ENCODE results near the gene REM2.
"Not testable (repeated sequence)": the region's sequence is repeated elsewhere in the genome, so short reads cannot be mapped to it uniquely, and the experiment has no call there.

REM2 gene

GRCh38 chr14:22898302-22899090 is 15.5 kb downstream of the REM2 start:
- Histone ChIP-seq H3K27ac (ENCODE audit: low read length) (no peak overlapping the region), H3K36me3 (ENCODE audit: control insufficient read depth, insufficient read depth, low read length) (peaks cover 15% of the 10 kb centered on the region), H3K27me3 (ENCODE audit: control insufficient read depth, insufficient read depth, low read length) (peaks cover 10% of the 10 kb centered on the region), H3K4me3 (ENCODE audit: low read length) (no peak overlapping the region), H3K9me3 (ENCODE audit: control insufficient read depth, insufficient read depth, low read length) (no peaks in the 10 kb centered on the region), H3K4me1 (ENCODE audit: control insufficient read depth, insufficient read depth, low read length) (no peaks in the 10 kb centered on the region)
- WGBS (ENCODE audit: insufficient coverage, insufficient read length): no CpG with 5 or more reads among the region's 8 CpGs
- no peak for DNase-seq (ENCODE audit: low read depth, low spot score)

DNA sequence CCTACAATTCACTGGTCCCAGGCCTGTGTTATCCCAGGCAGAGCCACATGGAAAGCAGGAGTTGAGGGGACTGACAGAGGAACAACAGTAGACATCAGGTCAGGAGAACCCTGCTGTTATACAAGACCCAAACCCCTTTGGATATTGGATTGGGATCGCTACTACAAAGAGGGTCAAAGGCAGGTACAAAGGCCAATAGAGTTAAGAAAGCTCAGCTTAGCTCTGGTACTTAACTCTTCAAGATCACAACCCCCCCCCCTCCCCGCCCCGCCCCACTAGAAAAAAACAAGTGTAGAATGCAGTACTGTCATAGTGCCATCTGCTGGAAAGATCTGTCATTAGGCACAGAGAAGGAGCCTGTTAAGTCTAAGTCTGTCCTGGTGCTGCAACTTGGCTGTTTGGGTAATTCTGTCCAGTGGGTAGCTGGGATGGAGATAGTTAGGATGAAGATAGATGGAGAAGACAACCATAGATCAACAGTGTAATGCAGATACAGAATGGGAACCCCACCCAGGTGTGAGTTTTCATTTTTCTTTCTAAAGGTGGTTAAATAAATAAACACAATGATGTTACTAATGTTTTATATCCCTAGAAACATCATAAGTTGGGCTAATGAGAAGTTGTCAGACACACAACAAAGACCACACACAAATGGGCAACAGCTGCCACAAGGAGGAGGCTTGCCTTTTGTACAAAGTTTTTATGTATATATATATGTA is 17.2 kb downstream of the REM2 start:
- Histone ChIP-seq H3K27me3 (ENCODE audit: control insufficient read depth, insufficient read depth, low read length) (peaks cover 10% of the 10 kb centered on the region), H3K27ac (ENCODE audit: low read length) (no peak overlapping the region), H3K4me3 (ENCODE audit: low read length) (no peak overlapping the region), H3K9me3 (ENCODE audit: control insufficient read depth, insufficient read depth, low read length) (no peaks in the 10 kb centered on the region), H3K36me3 (ENCODE audit: control insufficient read depth, insufficient read depth, low read length) (peaks cover 28% of the 10 kb centered on the region), H3K4me1 (ENCODE audit: control insufficient read depth, insufficient read depth, low read length) (no peaks in the 10 kb centered on the region)
- no peak for DNase-seq (ENCODE audit: low read depth, low spot score)
- WGBS (ENCODE audit: insufficient coverage, insufficient read length): no CpG with 5 or more reads among the region's 3 CpGs

DNA sequence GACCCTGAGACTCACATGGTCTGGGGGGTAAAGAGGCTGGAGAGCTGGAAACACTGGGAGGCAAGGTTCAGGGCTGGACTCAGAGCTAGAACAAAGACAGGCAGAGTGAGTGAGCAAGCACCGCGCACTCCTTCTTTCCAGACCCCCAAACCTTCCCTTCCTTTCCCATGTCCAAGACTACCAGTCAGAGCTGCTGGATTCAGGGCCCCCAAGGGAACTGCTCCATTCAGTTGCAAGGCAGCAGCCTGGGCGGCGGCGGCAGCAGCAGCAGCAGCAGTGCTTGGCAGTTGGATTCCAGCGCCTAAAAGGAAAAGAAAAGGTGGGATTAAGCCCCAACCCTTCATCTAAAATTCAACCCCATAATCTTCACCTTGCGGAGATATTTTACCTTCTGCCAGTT is 18.8 kb downstream of the REM2 start:
- no CpG with 5 or more reads among the region's 7 CpGs for WGBS (ENCODE audit: insufficient coverage, insufficient read length)
- Histone ChIP-seq H3K4me1 (ENCODE audit: control insufficient read depth, insufficient read depth, low read length) (no peaks in the 10 kb centered on the region), H3K4me3 (ENCODE audit: low read length) (no peak overlapping the region), H3K27ac (ENCODE audit: low read length) (no peak overlapping the region), H3K36me3 (ENCODE audit: control insufficient read depth, insufficient read depth, low read length) (peaks cover 39% of the 10 kb centered on the region), H3K9me3 (ENCODE audit: control insufficient read depth, insufficient read depth, low read length) (no peaks in the 10 kb centered on the region), H3K27me3 (ENCODE audit: control insufficient read depth, insufficient read depth, low read length) (peaks cover 7% of the 10 kb centered on the region)
- DNase-seq (ENCODE audit: low read depth, low spot score): no peak

GRCh38 chr14:22903742-22904087 is 20.7 kb downstream of the REM2 start:
- H3K27ac ChIP-seq (ENCODE audit: low read length): no peak overlapping the region

GRCh38 chr14:22905627-22906026 is 22.6 kb downstream of the REM2 start:
- no peak for DNase-seq (ENCODE audit: low read depth, low spot score)
- Histone ChIP-seq H3K27me3 (ENCODE audit: control insufficient read depth, insufficient read depth, low read length) (no peaks in the 10 kb centered on the region), H3K4me3 (ENCODE audit: low read length) (no peak overlapping the region), H3K9me3 (ENCODE audit: control insufficient read depth, insufficient read depth, low read length) (no peaks in the 10 kb centered on the region), H3K36me3 (ENCODE audit: control insufficient read depth, insufficient read depth, low read length) (peaks cover 42% of the 10 kb centered on the region), H3K4me1 (ENCODE audit: control insufficient read depth, insufficient read depth, low read length) (no peaks in the 10 kb centered on the region), H3K27ac (ENCODE audit: low read length) (no peak overlapping the region)
- no CpG with 5 or more reads among the region's 4 CpGs for WGBS (ENCODE audit: insufficient coverage, insufficient read length)

More at GRCh38 chr14:22903742-22904087, 20.7 kb downstream of the REM2 start:
- Histone ChIP-seq H3K27me3 (ENCODE audit: control insufficient read depth, insufficient read depth, low read length) (no peaks in the 10 kb centered on the region), H3K36me3 (ENCODE audit: control insufficient read depth, insufficient read depth, low read length) (peaks cover 39% of the 10 kb centered on the region), H3K4me3 (ENCODE audit: low read length) (no peak overlapping the region), H3K4me1 (ENCODE audit: control insufficient read depth, insufficient read depth, low read length) (no peaks in the 10 kb centered on the region), H3K9me3 (ENCODE audit: control insufficient read depth, insufficient read depth, low read length) (no peaks in the 10 kb centered on the region)
- WGBS (ENCODE audit: insufficient coverage, insufficient read length): no CpG with 5 or more reads among the region's 2 CpGs
- DNase-seq (ENCODE audit: low read depth, low spot score): no peak

DNA sequence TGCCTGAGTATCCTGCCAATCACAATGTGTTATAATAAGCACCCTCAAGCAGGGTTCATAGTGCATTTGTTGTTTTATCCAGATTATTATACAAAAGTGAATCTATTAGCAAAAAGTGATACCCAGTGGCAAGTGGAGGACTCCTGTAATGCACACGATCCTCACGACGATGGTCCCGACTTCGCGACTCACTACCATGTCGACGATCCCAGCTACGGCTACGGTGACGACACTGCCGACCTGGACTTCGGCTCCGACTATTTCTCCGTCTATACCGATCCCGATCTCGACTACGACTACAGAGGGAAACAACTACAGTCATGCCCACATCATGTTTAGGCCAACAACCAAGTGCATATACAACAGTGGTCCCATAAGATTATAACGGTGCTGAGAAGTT is 23.1 kb downstream of the REM2 start:
- Histone ChIP-seq H3K27ac (ENCODE audit: low read length) (no peak overlapping the region), H3K9me3 (ENCODE audit: control insufficient read depth, insufficient read depth, low read length) (no peaks in the 10 kb centered on the region), H3K4me1 (ENCODE audit: control insufficient read depth, insufficient read depth, low read length) (no peaks in the 10 kb centered on the region), H3K27me3 (ENCODE audit: control insufficient read depth, insufficient read depth, low read length) (no peaks in the 10 kb centered on the region), H3K36me3 (ENCODE audit: control insufficient read depth, insufficient read depth, low read length) (peaks cover 40% of the 10 kb centered on the region), H3K4me3 (ENCODE audit: low read length) (no peak overlapping the region)
- WGBS (ENCODE audit: insufficient coverage, insufficient read length): no CpG with 5 or more reads among the region's 20 CpGs
- no peak for DNase-seq (ENCODE audit: low read depth, low spot score)

GRCh38 chr14:22907429-22907828 is 24.4 kb downstream of the REM2 start:
- Histone ChIP-seq H3K27me3 (ENCODE audit: control insufficient read depth, insufficient read depth, low read length) (no peaks in the 10 kb centered on the region), H3K27ac (ENCODE audit: low read length) (no peak overlapping the region), H3K36me3 (ENCODE audit: control insufficient read depth, insufficient read depth, low read length) (peaks cover 29% of the 10 kb centered on the region; the same call in 1 of the 2 replicates), H3K4me1 (ENCODE audit: control insufficient read depth, insufficient read depth, low read length) (no peaks in the 10 kb centered on the region), H3K4me3 (ENCODE audit: low read length) (no peak overlapping the region), H3K9me3 (ENCODE audit: control insufficient read depth, insufficient read depth, low read length) (no peaks in the 10 kb centered on the region)
- WGBS (ENCODE audit: insufficient coverage, insufficient read length): no CpG with 5 or more reads among the region's 3 CpGs
- no peak for DNase-seq (ENCODE audit: low read depth, low spot score)

GRCh38 chr14:22908601-22909000 is 25.6 kb downstream of the REM2 start:
- no peaks in the 10 kb centered on the region for H3K4me1 ChIP-seq (ENCODE audit: control insufficient read depth, insufficient read depth, low read length)
- H3K4me3 ChIP-seq (ENCODE audit: low read length): no peak overlapping the region
- H3K9me3 ChIP-seq (ENCODE audit: control insufficient read depth, insufficient read depth, low read length): no peaks in the 10 kb centered on the region
- DNase-seq (ENCODE audit: low read depth, low spot score): no peak
- no peak overlapping the region for H3K27ac ChIP-seq (ENCODE audit: low read length)
- no peaks in the 10 kb centered on the region for H3K27me3 ChIP-seq (ENCODE audit: control insufficient read depth, insufficient read depth, low read length)
- peaks cover 28% of the 10 kb centered on the region; the same call in 1 of the 2 replicates for H3K36me3 ChIP-seq (ENCODE audit: control insufficient read depth, insufficient read depth, low read length)
- WGBS (ENCODE audit: insufficient coverage, insufficient read length): no CpG with 5 or more reads among the region's 8 CpGs

GRCh38 chr14:22910916-22911315 is 27.9 kb downstream of the REM2 start:
- H3K36me3 ChIP-seq (ENCODE audit: control insufficient read depth, insufficient read depth, low read length): peaks cover 12% of the 10 kb centered on the region; the same call in 1 of the 2 replicates

DNA sequence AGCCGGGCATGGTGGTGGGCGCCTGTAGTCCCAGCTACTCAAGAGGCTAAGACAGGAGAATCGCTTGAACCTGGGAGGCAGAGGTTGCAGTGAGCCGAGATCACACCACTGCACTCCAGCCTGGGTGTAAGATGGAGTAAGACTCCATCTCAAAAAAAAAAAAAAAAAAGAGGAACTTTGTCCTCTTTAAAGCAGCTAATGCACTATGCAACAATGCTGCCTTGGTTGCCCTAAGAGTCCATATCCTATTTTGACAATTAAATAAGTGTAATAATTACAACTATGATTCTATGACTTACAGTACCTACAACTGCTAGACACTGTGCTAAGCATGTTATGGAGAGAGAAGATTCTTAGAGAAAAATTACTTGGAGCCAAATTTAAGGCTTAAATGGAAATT is 31.8 kb downstream of the REM2 start:
- not testable (repeated sequence) for H3K9me3 ChIP-seq (ENCODE audit: control insufficient read depth, insufficient read depth, low read length); H3K4me1 ChIP-seq (ENCODE audit: control insufficient read depth, insufficient read depth, low read length); H3K27ac ChIP-seq (ENCODE audit: low read length); H3K4me3 ChIP-seq (ENCODE audit: low read length); DNase-seq (ENCODE audit: low read depth, low spot score); H3K27me3 ChIP-seq (ENCODE audit: control insufficient read depth, insufficient read depth, low read length); H3K36me3 ChIP-seq (ENCODE audit: control insufficient read depth, insufficient read depth, low read length)
- no CpG with 5 or more reads among the region's 4 CpGs for WGBS (ENCODE audit: insufficient coverage, insufficient read length)

More at GRCh38 chr14:22910916-22911315, 27.9 kb downstream of the REM2 start:
- Histone ChIP-seq H3K27ac (ENCODE audit: low read length) (no peak overlapping the region), H3K9me3 (ENCODE audit: control insufficient read depth, insufficient read depth, low read length) (no peaks in the 10 kb centered on the region), H3K4me1 (ENCODE audit: control insufficient read depth, insufficient read depth, low read length) (no peaks in the 10 kb centered on the region), H3K27me3 (ENCODE audit: control insufficient read depth, insufficient read depth, low read length) (no peaks in the 10 kb centered on the region), H3K4me3 (ENCODE audit: low read length) (no peak overlapping the region)
- no peak for DNase-seq (ENCODE audit: low read depth, low spot score)
- no CpG with 5 or more reads among the region's 5 CpGs for WGBS (ENCODE audit: insufficient coverage, insufficient read length)
